SKM-1 (cell line): ENCODE data around the gene RBM18.

Source experiments
- DNase-seq: peaks from one replicate; lab custom pipeline; 2025; ENCODE audit not compliant: unreplicated experiment; lab: John Stamatoyannopoulos, UW

Gene RBM18, protein sequence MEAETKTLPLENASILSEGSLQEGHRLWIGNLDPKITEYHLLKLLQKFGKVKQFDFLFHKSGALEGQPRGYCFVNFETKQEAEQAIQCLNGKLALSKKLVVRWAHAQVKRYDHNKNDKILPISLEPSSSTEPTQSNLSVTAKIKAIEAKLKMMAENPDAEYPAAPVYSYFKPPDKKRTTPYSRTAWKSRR

DNA sequence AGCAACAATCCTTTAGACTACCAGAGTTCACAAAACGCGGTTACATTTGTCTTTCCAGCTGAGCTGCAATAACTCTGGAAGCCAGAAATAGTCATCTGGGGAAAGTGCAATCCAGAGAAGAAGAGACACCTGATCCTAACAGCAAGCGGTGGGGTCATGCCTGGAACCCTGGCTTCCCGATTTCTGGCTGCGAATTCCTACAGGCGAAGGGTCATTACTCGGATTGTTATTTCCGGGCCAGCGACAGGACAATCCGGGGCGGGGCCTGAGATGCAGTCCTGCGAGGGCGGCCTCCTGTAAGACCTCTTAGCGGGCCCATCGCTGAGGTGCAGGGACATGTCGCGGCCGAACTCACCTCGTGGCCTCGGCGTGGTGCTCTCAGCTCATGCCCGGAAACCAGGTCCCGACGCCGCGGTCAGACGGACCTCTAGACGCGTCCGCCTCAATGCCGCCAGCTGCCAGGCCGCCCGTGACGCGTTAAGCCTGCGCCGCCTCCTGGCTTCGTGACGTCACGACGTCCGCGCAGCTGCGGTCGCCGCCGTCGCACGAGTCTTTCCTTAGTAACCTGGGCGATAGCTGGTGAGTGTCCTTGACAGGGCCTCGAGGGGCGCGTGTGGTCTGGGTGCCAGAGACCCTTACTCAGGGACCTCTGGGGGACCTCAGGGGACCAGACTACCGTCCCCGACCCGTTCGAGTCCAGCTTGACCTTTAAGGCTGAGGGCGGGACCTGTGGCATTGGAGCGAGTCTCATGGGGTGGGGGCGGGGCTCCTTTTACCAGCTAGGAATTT, at the start of gene RBM18, which contains the start of gene MRRF:
RBM18 (minus strand) TSS at position 481 of the 789 bp plus-strand sequence. CDS start 3,348 bp downstream, outside the sequence.
MRRF (plus strand) TSS at position 523 of the 789 bp plus-strand sequence. CDS start 6,010 bp downstream, outside the sequence.
- DNase-seq: peak; percentile 49

DNA sequence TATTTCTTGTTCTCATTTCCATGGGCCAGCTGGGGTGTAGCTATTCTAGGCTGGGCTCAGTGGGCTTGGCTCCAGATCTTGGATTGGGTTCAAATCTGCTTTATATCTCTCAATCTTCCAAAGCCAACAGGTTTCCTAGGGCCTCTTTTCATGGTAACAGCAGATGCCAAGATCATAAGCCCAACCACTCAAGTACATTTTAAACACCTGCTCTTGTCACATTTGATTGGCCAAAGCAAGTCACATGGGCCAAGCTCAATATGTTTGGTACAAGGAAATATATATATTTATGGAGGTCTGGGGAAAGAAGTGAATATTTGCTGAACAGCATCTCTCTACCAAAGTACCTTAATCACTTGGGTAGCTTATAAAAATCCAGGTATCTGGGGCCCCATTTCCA, 49.5 kb upstream of the RBM18 start:
- DNase-seq: no peak

DNA sequence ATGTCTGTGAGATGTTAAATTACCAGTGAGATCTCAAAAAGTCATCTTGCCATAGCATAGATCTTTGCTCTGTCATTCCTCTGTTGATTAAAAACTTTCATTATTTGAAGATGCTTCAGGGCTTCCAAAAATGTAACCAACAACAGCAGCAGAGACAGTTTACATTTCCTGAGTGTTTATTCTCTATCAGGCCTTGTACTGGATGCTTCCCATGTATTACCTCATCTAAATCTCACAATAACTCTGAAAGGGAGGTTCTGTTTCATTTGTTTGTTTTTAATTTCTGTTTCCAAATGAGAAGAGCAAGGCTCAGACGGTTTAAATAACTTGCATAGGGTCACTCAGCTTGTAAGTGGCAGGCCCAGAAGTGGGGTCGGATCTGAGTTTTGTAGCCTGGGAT, 45.2 kb upstream of the RBM18 start:
- DNase-seq: no peak

DNA sequence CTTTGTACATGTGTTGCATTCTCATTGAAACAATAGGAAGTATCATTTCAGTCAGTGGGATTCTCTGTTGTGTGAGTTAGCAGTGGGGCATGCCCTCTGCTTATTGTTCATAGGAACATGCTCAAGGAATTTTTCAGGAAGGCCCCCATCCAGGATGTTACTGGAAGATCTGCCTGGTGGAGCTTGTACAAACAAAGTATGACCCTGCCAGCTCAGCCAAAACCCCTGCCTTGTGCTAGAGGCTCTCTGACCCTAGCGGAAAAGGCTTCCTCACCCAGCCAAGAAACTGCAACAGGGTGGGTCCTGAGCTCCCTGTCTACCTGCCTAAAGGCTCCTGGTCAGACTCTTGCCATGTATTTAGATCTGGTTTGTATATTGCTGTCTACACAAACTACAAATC, 43.3 kb upstream of the RBM18 start:
- DNase-seq: no peak

DNA sequence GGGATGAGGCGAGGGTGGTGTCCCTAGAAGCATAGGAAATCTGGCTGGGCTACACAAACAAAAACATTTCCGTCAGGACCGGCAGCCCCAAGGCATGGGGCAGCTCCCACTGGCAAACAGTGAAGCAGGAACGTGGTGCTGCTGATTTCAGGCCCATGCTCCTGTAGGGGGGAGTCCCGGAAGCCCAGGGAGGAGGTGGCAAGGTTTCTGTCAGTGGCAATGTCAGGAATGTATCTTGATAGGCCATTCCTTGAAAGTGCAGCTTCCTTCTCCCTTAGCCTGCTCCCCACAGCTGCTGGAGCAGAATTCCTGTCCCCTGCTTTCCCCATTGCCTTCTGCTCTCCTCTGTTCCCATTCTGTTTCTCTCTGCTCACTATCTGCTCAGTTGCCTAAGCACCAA, 42.4 kb upstream of the RBM18 start:
- DNase-seq: no peak

DNA sequence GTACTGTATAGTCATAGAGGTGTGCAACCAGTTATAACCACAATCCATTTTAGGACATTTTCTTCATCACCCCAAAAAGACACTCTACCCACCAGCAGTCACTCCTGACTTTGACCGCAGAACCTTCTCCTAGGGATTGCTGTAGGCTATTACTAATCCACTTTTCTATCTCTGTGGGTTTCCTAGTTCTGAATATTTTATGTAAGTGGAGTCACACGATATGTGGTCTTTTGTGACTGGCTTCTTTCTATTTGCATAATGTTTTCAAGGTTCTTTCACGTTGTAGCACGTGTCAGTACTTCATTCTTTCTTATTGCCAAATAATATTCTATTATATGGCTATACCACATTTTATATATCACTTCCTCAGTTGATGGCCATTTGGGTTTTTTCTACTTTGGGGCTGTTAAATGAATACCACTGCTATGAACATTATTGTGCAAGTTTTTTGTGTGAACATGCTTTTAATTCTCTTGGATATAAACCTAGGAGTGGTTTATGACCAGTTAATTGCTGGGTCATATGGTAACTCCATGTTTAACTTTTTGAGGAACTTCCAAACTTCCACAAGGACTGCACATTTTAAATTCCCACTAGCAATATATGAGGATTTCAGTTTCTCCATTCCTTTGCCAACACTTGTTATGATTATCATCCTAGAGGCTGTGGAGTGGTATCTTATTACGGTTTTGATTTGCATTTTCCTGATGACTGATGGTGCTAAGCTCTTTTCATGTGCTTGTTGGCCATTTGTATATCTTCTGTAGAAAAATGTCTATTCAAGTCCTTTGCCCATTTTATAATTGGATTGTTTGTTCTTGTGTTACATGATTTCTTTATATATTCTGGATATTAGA, 37.8 kb upstream of the RBM18 start:
- no peak for DNase-seq

DNA sequence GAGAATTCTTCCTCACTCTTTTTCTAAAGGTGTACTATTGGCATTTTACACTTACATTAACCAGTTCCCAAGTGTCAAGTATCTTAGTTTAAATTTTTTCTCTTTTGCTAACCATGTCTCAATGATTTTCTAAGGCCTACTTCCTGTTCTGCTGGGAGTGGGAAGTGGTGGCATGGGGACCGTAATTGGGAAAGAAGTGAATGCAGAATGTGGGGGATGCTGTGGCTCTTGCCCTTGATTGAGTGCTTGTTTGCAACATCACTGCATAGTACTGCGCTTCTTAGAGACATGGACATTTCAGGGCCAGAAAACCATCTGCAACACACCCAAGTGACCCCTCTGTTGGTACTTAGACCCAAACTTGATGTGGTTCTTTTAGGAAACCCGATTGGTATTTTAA, 32.9 kb upstream of the RBM18 start:
- peak; percentile 82 for DNase-seq

DNA sequence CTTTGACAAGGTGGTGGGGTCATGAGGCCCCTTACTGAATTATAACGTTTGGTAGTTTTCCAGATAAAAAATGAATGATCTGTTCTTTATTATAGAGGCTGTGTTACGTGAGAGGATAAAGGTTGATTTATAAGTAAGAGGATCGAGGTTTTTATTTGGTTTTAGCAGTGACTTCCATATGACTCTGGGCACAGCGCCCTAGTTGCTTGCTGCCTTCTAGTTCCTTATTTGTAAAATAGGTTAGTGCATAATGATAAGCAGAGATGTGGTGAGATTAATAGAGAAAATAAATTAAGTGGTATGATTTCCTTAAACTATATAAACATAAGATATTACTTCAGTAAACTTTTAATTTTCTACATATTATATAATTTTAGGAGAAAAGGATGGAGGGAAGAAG, 29.9 kb upstream of the RBM18 start:
- no peak for DNase-seq

DNA sequence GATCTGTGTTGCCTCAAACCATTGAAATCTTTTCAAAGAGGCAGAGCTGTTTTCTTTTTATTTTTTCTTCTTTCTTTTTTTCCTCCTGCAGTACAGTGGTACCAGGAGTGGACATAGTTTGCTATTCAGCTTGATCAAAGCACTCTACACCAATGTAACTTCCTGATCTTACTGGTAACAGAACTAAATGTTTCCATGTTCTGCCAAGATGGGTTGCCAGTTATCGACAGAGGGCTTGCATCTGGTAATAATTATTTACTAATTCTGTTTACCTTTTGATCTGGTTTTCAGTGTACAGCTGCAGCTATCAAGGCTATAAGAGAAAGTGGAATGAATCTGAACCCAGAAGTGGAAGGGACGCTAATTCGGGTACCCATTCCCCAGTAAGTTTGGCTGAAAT, 26.8 kb upstream of the RBM18 start:
- no peak for DNase-seq

DNA sequence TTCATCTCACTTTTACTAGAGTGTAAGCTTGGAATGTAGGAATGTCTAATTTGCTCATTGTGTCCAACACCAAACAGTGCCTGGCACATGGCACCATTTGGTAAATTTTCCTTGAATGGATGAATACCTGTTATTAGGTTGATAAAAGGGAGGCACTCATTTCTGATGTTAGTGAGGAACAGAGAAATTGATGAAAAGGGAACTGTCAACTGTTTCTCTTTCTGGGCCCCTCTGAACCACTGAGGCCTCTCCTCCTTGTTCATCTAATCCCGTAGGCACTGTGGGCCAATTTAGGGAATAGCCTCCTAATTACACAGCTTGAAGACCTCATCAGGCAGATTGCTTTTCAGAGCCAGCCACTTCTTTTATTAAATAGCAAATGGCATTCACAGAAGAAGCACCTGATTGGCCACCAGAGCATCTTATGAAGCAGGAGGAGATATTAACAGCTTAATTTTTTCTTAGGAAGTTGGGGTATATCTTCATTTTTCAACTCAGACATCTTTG, 22.6 kb upstream of the RBM18 start:
- no peak for DNase-seq

DNA sequence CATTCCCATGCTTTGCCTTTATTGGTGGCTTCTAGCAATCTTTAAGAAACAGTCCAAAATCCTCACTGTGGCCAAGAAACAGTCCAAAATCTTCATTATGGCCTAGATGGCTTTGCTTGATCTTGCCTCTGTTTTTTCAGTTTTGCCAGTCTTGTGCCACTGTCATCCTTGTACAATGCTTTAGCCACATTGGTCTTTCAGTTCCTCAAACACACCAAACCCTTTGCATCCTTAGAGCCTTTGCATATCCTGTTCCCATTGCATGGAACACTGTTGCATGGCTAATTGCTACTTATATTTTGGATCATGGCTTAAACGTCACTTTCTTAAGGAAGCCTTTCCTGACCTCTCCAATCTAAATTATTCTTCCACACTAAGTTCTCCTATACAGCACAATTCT, 22.1 kb upstream of the RBM18 start:
- DNase-seq: no peak

DNA sequence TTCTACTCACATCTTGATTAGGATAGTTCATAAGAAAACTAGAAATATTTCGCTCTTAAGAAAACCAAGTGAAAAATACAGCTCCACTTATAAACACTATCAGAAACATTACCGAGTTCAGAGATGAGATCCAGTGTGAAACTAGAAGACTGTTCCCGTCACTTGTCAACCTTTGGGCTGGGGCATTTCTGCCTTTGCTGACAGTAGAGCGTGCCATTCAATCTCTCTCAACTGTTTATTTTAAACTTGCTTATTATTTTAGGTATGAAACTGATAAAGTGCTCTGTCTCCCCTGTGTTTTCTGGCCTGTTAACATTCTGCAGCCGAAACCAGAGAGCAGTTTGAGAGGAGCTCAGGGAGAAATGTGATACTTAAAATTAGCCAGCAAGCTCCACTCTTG, 16.7 kb upstream of the RBM18 start:
- no peak for DNase-seq

DNA sequence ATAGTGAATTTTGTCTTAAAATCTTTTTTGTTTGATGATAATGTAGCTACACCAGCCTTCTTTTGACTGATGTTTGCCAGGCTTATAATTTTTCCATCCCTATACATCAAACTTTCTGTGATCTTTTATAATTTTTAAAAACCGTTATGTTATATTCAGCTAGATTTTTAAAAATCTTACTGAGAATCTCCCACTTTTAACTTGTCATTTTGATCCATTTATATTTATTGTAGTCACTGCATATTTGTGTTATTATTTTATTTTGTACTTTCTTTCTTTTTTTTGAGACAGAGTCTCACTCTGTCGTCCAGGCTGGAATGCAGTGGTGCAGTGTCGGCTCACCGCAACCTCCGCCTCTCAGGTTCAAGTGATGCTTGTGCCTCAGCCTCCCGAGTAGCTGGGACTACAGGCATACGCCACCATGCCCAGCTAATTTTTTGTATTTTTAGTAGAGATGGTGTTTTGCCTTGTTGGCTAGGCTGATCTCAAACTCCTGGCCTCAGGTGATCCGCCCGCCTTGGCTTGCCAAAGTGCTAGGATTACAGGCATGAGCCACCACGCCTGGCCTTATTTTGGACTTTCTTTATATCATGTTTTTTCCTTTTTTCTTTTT, 12.8 kb upstream of the RBM18 start:
- no peak for DNase-seq

DNA sequence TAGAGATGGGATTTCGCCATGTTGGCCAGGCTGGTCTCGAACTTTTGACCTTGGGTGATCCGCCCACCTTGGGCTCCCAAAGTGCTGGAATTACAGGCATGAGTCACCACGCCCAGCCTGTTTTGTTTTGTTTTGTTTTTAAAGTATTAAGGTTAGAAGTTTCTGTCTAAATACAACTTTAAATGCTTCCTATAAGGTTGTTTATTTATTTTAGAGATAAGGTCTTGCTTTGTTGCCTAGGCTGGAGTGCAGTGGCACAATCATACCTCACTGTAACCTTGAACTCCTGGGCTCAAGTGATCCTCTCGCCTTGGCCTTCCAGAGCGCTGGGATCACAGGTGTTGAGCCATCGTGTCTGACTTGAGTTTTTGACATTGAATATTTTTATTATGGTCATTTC, 11.5 kb upstream of the RBM18 start:
- DNase-seq: no peak

DNA sequence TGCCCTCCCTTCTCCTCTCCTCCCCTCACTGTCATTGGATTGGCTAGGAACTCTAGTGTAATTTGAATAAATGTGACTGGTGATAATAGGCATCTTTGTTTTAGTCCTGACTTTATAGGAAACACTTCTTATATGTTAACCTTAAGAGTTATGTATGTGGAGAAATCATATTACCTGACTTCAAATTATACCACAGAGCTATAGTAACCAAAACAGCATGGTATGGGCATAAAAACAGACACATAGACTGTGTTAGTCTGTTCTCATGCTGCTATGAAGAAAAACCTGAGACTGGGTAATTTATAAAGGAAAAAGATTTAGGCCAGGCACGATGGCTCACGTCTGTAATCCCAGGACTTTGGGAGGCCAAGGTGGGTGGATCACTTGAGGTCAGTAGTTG, 9.4 kb upstream of the RBM18 start:
- DNase-seq: no peak

DNA sequence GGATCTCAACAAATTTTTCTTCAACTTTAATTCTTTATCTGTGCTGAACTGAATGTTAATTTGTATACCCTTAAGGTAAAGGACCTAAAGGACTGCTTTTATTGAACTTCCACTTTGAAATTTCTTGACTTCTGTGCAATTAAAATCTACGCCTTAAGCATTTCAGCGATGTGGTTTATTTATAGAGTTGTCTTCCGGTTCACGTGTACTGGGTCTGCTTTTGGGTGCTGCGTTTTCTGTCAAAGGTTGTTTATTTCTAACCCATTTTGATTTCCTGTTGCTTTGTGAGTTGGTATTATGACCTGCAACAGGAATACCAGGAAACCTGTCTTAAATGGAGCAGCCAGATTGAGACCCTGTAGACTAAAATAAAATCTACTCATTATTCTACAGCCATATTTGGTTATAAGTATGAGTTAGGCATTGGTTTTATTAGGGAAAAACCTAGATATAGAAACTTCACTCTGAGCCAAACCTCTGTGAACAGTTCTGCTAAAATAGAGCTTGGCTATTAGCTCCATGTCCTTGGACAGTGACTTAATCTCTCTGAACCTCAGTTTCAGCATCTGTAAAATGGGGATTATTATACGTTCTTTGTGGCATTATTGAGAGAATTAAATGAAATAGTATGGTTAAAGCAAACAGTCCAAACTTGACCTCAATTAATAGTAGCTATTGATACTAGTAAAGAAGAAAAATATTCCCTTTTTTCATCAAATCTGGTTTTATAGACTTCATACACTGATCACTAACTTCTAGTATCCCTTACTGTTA, 3.6 kb upstream of the RBM18 start:
- DNase-seq: no peak

DNA sequence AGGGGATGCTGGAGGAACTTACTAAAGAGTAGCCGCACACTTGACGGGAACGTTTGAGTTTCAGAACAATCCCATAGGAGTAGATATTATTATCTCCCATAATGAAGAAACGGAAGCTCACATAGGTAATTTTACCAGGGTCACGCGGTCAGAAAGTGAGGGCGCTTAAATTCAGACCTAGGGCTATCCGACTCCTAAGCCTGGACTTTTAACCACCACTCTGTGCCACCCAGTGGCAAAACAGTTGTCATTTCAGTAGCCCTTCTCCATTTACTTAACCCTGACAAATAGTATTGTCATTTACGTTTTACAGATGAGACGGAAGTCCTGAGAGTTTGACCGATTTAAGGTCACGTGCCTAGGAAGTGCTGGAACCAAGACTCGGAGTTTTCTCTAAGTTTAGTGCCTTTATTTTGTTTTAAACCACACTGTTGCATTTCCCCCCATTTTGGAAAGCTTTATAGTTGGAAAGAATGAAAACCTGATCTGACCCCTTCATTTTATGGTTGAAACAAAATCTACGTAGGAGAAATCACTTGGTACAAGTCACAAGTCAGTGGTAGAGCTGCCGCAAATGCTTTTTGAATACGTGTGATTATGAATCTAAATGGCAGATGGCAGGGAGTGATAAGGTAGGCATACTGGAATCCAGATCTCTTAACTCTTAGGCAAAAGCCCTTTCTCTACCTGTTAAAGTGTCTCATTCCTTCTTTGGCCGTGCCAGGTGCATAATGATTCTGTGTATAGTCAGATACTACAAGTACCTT, 692 bp upstream of the RBM18 start:
- peak; percentile 45 for DNase-seq

DNA sequence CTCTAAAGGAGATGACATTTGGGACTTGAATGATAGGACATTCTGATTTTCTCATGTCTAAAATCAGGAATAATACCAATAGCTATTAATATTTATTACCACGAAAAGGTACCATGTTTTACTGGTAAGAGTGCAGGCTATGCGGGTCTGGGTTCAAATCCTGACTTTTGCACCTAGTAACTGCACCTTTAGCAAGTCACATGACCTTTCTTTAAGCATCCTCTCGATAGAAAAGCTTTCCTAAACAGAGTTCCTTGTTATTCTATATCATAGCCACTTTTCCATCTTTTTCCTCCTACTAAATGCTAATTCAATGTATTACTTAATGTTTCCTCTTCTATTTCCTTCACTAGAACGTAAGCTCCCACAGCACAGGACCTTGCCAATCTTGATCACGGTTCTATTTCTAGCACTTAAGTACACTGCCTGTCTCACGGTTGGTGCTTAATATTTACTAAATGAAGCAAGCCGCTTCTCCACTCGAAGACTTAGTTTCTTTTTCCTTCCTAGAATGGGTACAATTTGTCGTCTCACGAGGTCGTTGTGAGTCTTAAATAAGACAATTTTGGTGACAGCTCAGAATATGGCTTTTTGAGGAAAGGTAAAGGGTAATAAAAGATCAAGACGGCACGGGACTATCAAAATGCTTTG, 816 bp downstream of the RBM18 start:
- no peak for DNase-seq

DNA sequence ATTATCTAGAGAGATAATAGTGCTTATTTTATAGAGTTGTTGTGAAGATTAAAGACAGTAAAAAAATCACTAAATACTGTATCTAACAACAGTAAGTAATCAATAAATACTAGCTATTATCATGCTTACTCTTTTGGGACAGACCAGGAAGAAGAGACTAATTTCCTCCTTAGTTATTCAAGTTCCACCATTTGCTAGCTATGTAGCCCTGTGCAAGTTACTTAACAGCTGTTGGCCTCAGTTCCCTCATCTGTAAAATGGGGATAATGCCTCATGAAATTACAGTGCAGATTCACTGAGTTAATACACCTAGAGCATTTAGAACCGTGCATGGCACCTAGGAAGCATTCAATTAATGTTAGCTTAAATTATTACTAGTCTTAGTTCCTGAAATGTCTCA, 2.6 kb downstream of the RBM18 start:
- DNase-seq: no peak
